ENCODE measurements around the gene CHL1.

Gene CHL1

DNA sequence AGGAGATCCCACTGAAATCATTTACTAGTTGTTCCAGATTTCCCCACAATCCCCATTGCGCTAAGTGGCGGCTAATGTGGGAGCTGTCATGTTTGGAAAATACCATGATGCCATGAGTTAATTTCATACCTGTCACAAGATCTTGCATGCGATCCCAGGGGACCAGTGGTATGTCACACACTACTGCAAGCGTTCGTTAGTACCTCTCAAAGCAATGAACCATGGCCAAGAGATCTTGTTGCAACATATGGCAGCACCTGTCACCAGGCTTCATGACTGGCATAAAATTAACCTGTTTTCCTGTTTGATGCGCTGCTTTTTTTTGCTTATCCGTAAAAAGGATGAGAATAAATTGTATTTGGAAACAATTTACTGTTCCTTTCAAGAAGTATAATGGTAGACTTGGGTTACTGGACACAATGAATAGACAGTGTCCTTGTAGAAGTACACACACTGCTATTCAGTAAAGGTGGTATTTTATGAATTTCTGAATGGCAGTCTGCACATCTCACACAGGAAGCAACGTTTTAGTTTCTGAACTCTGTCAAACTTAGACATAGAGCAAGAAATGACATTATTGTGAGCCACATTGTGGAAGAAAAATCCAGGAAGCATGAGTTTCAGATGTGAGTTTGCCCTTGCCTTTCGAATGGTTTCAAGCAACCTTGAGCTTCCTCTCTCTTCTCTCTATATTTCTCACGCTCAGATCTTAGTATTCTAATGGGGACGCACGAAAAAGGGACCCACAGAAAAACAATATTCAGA lies 81.9 kb downstream of the CHL1 start:
- no peak for DNase-seq (ENCODE audit: low read depth)

DNA sequence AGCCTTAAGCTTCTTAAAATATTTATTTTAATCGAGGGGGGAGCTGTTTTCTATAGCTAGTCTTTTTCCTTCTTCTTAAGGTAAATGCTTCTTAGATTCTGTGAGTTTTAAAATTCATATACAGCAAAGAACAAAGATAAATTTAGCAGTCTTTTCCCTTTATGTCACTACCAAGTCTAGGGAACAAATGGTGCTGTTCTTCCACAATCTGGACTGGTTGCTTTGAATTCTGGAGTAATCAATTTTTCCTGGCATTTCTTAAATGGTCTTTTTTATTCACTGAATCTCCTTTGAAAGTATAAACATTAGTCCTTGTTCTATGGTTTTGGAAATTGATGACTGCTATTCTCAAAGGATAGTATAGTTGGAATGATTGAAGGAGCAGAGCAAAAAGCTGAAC lies 82.8 kb downstream of the CHL1 start:
- DNase-seq (ENCODE audit: low read depth): no peak

DNA sequence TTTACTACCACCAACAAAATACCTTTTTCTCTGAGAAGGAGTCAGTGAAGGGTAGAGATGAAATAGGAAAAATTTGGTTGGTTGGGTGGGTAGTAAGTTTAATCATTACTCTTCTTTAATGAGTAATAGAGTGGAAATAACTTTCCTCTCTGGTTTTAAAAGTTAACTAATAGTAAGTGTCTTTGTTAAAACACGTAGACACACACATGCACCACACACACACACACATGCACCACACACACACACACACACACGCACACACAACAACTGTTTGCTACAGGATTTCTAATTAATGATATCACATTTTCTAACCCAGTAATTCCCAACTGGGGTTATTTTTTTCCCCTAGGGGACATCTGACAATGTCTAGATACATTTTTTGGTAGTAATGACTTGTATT lies 84.1 kb downstream of the CHL1 start:
- DNase-seq (ENCODE audit: low read depth): no peak

DNA sequence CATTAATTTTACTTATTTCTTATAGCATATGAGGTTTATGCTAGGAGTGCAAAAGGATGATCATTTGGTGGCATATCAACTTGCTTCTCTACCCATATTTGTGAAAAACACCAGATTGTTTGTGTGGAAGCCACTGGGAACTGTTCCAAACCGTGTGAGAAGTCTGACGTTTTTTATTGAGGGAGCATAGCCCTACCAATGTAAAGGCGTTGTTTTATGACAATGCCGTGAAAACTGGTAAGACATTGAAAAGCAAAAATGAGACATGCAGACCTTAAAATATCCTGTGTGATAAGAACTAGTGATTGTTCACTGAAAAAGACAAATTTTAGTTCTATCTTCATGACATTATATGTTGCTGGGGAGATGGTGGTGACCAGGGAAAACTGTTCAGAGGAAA lies 87.8 kb downstream of the CHL1 start:
- DNase-seq (ENCODE audit: low read depth): no peak

DNA sequence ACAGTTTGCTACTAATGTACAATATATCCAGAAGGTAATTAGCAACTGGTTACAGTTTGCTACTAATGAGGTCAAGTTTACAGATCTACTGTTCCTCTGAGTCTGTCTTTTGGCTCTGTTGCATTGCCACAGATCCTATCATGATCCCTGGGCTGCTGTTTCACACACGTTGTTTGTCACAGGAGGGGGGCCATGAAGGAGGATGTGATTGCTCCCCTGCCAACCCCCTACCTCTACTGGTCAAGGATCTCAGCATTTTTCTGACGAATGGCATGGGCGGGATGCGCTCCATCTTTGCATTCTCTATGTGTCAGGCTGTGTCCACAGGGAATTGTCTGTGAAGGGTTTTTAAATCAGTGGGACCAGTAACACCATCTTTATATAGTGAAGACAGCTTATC lies 91.9 kb downstream of the CHL1 start:
- DNase-seq (ENCODE audit: low read depth): no peak

DNA sequence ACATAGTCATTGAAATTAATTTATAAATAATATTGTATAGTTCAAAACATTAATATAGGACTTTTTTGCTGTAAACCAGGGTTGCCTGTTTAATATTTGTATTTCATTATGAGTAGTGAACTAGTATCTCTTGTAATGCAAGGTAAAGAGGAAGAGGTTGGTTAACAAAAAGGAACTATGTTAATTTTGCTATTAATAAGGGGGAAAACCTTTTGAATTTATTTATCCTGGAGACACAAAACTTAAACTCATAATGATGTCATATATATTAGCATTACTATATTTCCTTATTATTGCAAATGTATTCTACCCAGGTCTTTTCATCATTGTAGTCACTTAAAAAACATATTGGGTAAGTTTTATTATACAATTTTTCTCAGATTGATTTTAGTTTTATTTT lies 94.5 kb downstream of the CHL1 start:
- no peak for DNase-seq (ENCODE audit: low read depth)

DNA sequence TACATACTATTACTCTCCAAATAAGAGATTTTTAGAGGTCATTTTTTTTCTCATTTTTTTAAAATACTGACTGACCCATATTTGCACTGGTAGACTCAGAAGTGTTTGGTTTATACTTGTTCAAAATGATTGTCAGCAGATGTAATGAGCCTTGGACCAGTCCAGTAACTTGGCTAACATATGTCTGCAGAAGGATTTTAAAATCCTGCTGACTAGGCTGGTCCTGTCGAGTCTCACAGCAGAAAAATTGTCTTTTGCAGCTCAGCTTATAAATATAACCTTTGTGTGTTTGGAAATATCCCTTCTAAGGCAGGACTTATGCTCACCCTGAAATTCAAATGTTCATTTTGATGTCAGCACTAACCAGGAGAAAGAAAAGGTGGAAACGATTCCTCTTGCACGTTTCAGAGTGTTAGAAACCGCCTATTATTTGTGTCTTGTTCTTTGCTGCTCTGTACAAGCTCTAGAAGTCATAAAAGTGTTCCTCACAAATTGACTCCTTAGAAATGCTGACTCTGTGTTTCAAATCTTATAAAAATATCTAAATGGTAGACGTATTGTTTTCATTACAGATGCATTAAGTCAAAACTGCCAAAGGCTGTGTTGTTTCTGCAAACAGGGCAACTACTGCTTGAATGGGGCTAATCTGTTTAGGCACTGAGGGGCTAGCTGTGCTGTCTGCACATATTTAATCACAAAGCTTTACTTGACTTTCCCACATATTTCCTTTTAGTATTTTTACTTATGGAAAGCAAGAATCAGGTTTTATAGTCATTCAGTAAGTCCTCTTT lies 95.3 kb downstream of the CHL1 start:
- no peak for DNase-seq (ENCODE audit: low read depth)

DNA sequence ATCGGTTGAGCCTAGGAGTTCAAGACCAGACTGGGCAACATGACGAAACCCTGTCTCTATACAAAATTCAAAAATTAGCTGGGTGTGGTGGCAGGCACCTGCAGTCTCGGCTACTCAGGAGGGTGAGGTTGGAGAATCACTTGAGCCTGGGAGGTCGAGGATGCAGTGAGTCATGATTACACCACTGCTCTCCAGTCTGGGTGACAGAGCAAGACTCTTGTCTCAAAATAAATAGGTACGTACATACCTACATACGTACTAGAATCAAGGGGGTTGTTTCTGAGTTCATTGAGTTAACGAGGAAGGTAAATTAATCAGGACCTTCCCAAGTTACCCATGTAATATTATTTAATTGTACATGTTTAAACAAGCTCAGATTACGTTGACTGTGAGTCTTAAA lies 97.5 kb downstream of the CHL1 start:
- DNase-seq (ENCODE audit: low read depth): no peak

DNA sequence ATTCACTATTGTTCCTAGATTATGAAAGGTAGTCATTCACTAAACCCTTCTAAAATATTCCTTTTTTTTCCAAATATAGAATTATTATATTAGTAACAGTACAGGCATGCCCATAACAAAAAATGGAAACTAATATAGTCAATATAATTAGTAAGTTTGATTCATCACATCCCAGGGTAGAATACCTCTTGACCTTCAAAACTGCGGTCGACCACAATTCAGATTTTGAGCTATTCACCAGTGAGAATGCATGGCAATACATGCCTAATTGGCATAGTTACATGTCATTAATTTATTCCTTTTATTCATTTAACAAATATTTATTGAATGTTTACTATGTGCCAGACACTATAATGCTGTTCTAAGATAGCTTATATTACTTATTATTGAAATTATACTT lies 98.0 kb downstream of the CHL1 start:
- no peak for DNase-seq (ENCODE audit: low read depth)

DNA sequence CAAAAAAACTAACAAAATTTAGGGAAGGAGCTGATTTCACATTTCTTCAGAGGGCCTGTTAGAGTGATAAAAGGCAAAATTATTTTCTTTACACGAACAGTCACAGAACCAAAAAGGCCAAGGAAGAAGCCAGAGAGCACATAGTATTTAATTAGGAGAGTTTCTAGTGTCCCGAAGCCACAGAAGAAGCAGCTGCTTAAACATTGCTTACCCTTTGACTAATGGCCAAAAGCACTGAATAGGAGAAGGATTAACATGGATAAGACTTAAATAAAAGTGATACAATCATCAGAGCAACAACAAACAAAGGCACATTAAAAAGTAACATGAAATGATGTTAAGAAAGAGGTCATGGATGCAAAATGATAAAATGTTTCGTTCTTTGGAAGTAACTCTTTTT lies 98.6 kb downstream of the CHL1 start:
- no peak for DNase-seq (ENCODE audit: low read depth)

DNA sequence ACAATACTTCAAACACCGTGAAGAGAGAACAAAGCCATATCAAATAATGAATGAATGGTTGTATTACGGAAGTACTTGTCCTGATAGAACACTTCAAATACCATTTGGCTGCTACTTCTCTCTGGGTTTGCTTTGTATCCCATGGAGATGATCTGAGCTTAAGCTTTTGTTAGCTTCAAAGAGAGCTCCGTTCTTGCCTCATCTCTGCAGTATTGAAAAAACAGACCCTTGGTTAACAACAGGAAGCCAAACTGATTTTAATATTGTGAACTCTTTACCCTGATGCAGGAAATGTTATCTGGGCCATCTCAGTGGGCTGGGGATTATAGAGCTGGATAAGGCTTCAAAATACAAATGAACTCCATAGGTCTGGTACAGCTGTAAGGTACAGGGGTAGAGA lies 101.0 kb downstream of the CHL1 start:
- no peak for DNase-seq (ENCODE audit: low read depth)

DNA sequence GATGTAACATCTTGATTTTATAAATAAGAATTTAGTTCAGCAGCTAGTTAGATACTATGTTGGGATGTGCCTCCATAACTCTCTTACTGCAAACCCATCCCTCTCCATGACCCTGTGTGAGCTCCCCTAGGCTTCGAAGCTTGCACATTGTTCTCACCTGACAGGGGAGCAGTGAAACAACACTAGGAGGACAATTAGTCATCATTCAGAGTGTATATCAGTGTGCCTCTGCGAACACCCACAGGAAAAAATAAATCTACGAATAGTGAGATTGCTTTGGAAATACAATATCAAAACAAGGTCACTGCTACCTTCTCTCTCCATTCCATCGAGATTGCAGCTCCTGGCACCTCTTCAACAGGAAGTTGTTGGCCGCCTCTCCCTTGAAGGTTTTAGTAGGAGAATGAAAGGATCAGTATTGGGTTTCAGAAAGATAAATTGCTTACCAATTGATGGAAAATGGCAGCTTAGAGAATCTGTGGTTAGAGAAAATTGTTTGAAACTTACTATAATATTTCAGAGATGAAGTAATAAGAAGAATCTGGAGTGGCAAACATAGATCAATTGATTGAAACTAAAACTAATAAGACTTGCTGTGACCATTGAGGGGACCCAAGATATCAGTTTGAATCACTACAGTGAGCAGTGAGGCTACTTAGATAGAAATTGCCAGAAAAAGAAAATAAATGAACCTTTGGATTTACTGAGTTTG lies 103.2 kb downstream of the CHL1 start:
- DNase-seq (ENCODE audit: low read depth): no peak

DNA sequence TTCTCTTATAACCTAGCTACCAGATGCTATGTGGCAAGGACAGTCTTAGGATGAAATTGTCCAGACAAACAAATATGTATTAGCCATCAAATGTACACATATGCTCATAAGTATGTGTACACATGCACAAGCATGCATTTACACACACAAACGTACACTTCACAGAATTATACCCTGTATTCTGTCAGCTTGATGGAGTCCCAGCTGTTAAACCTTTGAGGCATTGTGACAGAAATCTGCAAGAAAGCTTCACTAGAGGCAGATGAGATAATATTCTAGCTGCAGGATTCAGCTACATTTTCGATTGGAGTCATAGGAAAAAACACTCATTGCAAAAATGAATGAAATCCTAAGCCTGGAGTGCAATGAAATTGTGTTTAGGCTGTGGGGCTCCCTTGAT lies 110.6 kb downstream of the CHL1 start:
- DNase-seq (ENCODE audit: low read depth): no peak

DNA sequence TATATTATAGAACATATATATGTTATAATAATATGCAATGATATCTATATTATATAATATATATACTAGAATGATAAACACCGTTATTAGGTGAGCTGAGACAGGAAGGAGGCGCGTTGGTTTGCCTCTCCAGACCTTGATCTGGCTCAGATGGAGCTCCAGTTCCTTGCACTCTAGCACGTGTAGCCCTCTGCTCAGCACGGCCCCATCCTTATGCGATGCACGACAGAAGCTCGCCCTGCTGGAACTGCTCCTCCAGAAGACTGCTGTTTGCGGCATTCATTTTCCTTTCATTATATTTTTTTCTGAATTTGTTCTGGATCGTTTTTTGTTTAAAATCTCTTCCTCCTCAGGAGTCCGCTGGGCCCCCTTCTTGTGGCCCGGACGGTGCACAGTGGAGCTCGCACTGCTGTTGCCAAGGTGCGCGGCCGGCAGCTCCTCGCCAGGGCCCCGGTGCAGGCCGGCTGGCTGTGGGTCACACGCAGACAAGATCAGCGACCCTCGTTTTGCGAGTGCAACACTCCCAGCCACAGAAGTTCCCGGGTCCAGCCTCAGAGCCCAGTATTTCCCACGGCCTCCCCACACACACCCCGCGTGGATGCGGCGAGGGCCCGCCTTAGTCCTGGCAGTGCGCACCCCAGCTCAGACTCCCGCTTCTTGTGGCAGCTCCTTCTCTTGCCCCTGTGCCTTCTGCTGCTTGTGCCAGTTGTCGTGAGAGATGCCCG lies 112.2 kb downstream of the CHL1 start:
- DNase-seq (ENCODE audit: low read depth): no peak

DNA sequence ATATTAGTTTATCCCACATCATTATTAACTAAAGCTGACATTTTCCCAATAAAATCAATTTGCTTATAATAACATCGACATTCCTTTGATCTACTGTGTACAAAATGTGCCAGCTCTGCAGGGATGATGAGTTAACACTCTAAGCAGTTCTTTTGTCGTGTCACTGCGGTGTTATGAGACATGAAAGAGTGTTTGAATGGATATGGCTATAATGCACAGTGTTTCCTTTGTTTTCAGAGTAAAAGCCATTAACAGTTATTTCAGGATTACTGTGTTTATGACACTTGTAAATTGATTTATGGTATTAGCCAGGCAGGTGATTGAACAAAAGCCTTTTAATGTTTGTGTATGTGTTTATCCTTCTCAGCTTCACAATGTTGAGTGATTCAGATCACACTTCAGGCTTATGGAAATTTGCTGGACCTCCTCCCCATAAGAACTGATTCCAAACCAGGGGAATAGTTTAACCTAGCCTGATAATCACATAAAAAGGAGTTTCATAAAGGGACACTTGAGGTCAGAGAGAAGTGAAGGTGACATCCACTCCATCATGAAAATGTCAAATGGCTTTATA lies 115.7 kb downstream of the CHL1 start:
- no peak for DNase-seq (ENCODE audit: low read depth)

DNA sequence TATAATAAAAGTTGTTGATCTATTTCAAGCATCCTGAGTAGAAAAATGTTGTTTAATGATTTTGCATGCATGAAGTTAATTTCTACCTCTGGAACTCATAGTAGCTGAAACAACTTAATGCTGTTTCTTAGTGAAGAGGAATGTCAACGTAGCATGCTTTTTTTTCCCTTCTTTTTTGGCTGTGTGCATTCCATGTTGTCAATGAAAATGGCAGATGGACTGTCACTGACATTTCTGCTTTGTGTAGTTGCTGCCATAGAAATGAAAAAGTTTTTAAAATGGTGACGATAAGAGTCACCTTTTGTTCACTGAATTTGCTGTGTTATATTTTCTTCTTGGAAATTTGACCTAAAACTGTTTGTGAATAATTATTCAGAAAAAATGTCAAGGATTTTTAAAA lies 116.3 kb downstream of the CHL1 start:
- DNase-seq (ENCODE audit: low read depth): no peak

DNA sequence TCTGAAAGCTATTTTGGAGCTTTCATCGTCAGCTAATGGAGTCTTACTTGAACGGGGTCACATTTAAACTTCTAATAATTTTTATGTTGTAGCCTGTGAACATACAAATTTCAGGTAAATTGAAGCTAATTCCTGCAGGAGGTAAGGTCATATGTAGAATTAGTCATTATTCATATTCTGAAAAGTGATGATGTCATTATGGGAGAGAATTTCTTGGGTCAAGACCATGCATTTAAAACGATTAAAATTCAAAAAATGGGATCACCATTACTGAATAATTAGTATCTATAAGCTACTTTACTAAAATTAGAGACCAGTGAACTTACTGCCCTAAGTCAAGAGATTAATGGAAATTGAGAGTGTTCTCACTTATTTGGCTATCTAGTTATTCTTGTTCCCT lies 120.4 kb downstream of the CHL1 start:
- DNase-seq (ENCODE audit: low read depth): no peak

DNA sequence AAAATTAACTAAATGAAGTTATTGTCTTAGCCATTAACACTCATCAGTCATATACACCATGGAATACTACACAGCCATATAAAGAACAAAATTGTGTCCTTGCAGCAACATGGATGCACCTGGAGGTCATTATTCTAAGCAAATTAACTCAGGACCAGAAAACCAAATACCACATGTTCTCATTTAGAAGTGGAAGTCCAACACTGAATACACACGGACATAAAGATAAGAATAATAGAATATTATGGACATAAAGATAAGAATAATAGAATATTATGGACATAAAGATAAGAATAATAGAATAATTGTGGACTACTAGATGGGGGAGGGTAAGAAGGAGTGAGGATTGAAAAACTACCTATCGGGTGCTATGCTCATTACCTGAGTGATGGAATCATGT lies 122.3 kb downstream of the CHL1 start:
- no peak for DNase-seq (ENCODE audit: low read depth)

DNA sequence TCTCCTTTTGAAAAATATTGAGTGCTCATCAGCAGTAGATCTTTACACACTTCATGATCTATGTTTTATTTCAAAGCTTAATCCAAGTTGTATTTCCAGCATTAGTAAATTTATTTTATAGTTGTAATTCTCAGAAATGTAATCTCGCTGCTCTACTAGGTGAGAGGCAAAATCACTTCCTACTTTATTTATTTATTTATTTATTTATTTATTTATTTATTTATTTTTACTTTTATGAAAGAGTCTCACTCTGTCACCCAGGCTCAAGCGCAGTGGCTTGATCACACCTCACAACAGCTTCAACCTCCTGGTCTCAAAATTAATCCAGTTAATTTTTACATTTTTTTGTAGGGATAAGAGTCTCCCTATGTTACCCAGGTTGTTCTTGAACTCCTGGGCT lies 127.9 kb downstream of the CHL1 start:
- no peak for DNase-seq (ENCODE audit: low read depth)

DNA sequence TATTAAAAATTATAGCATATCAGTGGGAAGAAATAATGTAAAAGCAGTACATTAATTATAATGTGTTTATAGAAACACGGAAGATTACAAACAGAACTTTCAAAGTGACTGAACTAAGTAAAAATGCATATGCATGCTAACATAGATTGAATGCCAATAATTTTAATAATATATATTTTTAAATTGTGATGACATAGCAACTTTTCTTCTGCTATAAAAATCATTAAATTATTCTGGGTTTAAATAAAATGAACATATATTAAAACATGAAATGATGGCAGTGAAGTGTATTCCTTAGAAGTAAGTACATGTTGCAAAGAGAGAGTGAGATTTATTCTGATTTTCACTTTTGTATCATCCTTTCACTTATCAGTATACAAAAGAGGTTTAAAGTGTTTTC lies 128.9 kb downstream of the CHL1 start:
- DNase-seq (ENCODE audit: low read depth): no peak

DNA sequence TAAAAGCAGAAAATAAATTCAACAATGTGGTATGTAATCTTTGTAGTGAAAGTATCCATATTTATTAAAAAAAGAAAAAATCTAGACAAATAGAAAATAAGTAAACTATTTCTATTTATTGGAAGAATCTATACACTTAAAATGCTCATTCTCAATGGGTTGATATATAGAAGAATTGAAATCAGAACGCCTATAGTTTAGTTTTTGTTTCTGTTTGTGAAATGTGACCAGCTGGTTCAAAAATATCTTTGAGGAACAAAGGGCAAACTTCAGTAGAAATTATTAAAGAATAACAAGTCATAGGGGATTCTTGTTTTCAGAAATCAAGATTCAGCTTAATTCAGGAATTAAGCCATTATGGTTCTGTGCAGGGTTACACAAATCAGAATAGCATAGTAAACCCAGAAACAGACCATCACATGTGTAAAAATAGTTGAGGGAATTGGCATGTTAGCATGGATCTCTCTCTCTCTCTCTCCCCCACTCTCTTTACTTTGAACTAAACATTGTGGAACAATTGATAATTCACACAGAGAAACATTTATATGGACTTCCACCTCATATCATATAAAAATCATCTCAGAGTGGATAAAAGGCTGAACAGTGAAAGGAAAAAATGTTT lies 134.0 kb downstream of the CHL1 start:
- no peak for DNase-seq (ENCODE audit: low read depth)

DNA sequence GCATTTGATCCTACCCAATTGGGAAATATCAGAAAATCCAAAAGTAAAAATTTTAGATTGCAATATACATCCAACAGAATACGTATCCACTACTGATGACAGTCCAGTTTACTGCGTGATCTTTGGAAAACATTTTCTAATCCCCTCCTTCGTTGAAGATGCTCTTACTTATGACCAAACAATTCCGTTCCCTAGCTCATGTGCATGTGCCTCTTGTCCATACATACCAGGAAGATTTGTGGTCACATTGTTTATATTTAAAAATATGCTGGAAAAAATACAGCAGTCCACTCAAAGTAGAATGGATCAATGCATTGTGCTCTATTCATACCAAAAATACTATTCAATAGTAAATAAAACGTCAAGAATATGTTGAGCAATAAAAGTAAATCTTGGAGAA lies 135.3 kb downstream of the CHL1 start:
- DNase-seq (ENCODE audit: low read depth): no peak

All from fibroblast of the conjunctiva (primary cell).